Stimulated activated CD4-positive, alpha-beta T cell treated with anti-CD3 and anti-CD28 coated beads, Interleukin-4, amount 100 ng/mL, for 48 hours (primary cell): ENCODE results near the gene CFAP119.

ENCODE experiments used
- DNase-seq, 2 donors: peaks; one replicate each; pipeline ENCODE4 v3.0.0-alpha.2; 2020; ENCODE audit warnings: low read depth in 2 of 2

Gene CFAP119

DNA sequence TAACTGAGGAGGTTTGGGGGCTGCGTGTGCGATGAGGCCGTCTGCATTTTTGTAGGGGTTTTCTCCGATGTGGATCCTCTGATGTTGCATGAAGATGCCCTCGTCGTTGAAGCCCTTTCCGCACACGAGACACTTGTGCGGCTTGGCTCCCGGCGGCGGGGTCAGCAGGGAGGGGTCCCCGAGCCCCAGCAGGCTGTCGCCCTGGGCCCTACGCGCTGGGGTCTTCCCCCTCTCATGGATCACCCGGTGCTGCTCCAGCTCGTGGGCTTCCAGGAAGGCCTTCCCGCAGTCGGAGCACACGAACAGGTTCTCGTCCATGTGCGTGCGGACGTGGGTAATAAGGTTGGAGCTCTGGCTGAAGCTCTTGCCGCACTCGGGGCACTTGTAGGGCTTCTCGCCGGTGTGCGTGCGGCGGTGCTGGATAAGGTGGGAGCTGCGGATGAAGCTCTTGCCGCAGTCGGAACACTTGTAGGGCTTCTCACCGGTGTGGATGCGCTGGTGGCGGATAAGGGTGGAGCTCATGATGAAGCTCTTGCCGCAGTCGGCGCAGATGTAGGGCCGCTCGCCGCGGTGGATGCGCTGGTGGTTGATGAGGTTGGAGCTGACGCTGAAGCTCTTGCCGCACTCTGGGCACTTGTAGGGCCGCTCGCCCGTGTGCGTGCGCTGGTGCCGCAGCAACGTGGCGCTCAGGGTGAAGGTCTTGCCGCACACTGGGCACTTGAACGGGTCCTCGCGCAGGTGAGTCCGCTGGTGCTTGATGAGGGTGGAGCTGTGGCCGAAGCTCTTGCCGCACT is 20.8 kb upstream of the CFAP119 start:
- no peak for DNase-seq

GRCh38 chr16:30780549-30780948 is 18.7 kb upstream of the CFAP119 start:
- no peak for DNase-seq

DNA sequence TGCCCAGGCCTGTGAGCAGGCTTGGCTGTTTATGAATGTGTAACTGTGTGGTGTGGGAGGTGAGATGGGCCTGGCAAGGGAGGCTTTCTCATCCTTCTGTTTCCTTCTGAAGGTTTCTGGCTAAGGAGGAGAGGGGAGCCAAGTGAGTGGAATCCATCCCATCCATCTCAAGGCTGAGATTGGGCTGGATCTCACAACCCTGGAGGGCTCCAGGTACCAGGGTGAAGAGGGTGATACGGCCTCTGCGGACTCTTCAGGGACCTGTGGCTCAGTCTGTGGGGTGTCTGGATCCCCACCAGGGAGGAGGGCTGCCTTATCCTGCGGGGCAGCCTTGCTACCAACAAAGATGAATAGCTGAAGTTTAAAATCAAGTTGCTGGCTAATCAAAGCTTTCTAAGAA is 18.2 kb upstream of the CFAP119 start:
- DNase-seq: no peak

DNA sequence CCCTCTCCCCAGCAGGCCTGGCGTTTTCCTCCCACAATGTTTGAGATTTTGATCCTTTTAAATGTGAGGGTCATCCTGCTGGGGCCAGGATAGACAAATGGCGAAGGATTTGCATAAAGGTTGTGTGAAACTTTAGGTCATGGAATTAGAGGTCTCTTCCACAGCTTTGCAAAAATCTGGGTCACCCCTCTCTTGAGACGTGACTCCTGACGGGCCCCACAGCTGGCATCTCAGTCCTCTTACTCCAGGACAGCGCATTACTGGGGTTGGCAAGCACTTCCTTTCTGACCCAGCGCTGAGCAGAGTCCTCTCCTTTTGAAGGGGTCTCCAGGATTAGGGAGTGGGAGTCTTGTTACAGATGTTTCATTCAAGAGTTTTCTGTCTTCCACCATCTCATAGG is 17.7 kb upstream of the CFAP119 start:
- DNase-seq: no peak

- no peak for DNase-seq
Measured at GRCh38 chr16:30778549-30779244, 16.8 kb upstream of the CFAP119 start.

DNA sequence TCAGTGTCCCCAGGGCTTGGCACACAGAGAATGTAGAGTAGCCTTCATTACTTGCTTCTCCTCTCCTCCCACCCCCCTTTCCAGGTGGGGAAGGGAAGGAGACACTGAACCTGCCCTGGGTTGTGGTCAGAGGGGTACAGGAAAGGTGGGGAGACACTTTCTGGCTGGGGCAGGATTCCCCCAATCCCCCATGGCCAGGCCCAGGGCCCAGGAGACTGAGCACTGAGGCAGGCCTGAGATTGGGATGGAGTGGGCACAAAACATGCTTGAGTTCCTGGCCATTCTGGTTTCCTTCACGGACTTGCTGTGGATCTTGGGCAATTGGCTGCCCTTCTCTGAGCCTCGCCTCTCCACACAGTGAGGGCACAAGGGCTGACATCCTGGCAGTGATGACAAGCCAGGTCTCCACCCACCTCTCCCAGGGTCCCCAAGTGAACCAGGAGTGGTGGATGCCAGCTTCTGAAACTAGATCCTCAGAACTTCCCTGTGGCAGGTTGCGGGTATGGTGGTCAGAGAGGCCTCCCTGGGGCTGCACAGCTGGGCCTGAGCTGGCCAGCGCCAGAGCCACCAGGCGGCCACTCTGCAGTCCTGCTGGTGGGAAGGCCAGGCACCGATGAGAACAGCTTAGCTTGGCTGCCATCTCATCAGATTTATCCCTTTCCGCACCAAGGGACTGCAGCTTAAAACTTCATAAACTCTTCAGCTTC is 15.9 kb upstream of the CFAP119 start:
- no peak for DNase-seq

DNA sequence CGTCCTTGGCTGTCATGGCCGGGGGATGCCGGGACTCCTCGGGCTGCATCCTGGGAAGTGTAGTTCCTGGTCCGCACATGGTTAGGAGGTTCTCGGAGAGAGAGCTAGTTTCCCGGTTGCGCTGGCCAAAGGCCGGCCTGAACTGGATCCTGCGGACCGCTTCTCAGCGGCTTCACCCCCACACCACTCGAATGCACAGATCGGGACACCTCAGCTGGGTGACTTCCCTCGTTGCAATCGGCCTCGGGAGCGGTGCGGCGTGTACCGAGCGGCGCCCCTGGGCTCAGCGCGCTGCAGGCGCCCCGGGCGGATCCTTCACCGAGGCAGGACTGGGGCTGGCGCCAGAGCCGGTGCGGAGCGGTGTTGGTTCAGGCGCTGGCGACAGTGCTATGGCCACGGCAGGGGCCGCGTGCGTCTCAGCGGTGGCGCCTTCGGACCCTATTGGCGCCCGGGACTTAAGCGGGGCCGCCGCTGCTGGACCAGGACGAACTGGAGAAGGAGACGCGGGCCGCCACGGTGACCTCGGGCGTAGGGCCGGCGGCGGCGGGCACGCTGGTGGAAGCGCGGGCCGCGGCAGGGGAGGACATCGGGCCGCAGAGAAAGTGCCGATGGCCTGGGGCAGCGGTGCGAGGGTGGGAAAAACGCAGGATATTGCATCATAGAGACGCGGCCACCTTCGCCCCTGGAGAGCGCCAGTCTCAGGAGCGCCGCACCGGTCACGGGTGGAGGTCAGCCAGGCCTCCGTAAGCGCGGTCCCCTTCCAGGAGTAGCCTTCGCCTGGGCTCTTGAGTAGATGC is 13.7 kb upstream of the CFAP119 start:
- DNase-seq: peak; percentile 53 to 55

DNA sequence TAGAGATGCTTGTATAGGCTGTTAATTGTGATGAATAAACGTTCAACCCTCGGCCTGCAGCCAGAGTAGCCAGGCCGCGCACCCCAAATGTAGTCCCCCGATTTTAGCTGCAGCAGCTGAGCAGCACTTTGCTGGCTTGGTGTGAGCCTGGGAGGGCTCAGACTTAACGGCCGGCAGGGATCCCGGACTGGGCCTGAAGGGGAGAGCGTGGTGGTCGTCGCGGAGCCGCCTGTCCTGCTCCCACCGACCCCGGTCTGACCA is 13.2 kb upstream of the CFAP119 start:
- DNase-seq: no peak

DNA sequence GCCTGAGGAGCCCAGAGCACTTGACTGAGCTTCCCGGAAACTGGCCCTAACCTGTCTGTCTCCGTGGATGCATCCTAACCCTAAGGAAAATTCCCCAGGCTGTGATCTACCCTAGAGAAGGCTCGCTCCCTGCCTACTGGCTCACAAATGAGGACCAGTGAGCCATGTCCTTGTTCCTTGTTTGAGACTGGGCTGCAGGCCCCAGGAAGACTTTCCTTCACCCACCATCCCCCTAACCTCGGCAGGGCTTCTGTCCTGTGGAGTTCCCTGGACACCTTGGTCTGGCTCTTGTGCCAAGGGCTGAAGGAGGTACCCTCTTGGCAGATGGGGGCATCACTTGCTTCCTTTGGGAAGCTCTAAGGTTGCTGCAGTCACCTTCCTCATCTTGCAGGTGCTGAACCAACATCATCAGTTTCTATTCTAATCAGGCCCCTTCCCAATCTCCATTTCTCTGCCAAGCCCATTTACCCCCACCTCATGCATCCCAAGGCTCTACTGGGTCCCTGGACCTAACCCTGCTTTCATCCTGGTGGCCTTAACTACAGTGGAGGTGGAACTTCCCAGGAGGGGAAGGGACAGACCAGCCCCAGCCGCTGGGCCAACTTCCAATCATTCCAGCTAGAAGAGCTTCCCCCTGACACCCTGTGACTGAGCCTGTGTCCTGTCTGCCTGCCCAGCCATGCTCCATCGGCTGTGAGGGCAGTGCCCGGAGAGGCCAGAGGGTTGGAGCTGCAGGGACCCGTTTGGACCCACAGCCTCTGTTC is 12.7 kb upstream of the CFAP119 start:
- DNase-seq: no peak

DNA sequence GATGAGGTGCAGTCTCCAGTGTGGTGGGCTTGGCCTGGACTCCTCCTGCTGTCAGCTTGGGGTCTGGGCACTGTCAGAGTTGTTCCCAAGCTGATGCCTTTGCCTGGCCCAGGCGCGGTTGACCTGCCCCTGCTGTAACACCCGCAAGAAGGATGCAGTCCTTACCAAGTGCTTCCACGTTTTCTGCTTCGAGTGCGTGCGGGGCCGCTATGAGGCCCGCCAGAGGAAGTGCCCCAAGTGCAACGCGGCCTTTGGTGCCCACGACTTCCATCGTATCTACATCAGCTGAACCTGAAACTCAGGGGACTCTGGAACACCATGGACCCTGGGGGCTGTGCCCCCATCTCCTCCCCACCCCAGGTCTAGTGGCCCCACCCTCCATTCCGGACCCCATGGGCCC is 12.0 kb upstream of the CFAP119 start:
- DNase-seq: no peak

GRCh38 chr16:30771726-30772125 is 9.9 kb upstream of the CFAP119 start:
- DNase-seq: no peak

DNA sequence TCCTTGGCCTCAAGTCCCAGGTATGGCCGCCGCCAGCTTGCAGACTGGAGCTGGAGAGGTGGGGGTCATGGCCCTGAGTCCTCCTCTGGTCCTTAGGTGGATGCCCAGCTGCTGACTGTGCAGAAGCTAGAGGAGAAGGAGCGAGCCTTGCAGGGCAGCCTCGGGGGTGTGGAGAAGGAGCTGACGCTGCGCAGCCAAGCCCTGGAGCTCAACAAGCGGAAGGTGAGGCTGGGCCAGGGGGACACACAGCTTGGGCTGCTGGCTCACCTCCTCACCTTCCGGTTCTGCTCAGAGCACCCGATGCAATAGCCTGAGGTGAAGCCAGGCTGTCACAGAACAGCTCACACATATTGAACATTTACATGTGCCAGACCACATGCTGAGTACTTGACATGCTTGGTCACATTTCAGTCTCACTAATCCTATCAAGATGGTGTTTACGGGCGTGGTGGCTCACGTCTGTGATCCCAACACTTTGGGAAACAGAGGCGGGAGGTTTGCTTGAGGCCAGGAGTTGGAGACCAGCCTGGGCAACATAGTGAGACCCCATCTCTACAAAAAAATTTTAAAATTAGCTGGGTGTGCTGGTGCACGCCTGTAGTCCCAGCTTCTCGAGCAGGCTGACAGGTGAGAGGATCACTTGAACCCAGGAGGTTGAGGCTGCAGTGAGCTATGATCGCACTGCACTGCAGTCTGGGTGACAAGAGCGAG is 7.7 kb upstream of the CFAP119 start:
- no peak for DNase-seq

GRCh38 chr16:30768583-30769181 is 6.8 kb upstream of the CFAP119 start:
- DNase-seq: no peak

GRCh38 chr16:30767767-30768465 is 6.1 kb upstream of the CFAP119 start:
- no peak for DNase-seq

GRCh38 chr16:30766933-30767284 is 5.0 kb upstream of the CFAP119 start:
- DNase-seq: no peak

- DNase-seq: no peak
Measured at GRCh38 chr16:30766206-30766932, 4.5 kb upstream of the CFAP119 start.

DNA sequence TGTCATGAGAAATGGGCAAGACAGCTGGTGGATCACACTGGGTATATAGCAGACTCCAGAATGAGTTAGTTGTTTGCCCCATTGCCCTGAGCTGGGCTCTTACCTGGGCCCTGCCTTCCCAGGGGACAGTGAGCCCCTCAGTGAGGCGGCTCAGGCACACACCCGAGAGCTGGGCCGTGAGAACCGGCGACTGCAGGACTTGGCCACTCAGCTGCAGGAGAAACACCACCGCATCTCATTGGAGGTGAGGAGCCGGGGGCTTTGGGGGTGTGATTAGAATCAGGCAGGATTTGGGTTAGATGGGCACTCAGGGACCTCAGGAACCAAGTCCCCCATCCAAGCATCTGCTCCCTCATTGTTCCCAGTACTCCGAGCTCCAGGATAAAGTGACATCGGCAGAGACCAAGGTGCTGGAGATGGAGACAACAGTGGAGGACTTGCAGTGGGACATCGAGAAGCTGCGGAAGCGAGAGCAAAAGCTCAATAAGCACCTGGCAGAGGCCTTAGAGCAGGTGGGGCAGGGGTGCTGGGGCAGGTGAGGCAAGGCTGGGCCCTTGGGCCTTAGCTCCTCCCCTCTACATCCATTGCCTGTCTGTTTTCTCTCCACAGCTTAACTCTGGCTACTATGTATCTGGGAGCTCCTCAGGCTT is 3.1 kb upstream of the CFAP119 start:
- DNase-seq: no peak

DNA sequence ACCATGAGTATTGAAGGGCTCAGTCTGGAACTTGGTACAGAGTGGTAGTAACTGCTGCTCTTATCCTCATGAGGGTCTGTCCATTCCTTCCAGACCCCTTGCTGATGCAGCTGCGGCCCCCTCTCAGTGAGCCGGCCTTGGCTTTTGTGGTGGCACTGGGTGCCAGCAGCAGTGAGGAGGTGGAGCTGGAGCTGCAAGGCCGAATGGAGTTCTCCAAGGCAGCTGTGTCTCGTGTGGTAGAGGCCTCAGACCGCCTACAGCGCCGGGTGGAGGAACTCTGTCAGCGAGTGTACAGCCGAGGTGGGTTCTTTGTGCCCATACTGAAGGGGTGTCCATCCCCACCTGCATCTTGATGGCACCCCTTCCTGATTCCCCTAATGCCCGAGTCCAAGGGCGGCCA is 2.2 kb upstream of the CFAP119 start:
- DNase-seq: no peak
